COLO668 (cell line): ENCODE results near the gene BMP2.

Experiments
- DNase-seq: peaks from one replicate; lab custom pipeline; 2025; ENCODE audit not compliant: unreplicated experiment; lab: John Stamatoyannopoulos, UW

BMP2 gene

GRCh38 chr20:6828794-6829423, 61.4 kb downstream of the BMP2 start:
- peak; percentile 81 for DNase-seq

DNA sequence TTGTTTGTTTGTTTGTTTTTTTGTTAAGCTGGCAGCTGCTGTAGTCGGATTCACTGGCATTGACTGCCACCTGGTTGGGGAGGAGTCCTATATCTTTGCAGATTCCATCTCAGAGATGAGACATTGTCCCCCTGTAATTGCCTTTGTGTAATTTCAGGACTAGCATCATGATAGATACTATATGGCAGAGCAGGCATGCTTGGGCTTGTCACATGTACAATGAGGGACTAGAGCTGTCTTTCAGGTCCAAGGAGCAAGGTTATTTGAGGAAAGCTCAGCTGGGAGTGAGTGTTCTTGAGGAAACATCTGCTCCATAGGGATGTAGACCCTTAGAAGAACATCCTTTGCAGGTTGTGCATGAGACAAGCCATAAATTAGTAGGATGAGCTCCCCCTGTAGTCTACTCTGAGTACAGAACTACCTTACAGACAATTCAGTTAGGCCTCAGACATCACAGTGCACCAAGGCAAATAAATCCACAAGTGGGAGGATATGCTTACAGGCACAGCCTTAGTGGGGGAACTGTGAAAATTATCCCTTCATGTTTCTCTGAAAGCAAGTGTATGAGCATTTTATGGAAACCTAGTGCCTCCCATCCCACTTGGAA, 62.1 kb downstream of the BMP2 start:
- DNase-seq = peak; percentile 18
